ENCODE results near the gene ABLIM1.

ABLIM1 gene

DNA sequence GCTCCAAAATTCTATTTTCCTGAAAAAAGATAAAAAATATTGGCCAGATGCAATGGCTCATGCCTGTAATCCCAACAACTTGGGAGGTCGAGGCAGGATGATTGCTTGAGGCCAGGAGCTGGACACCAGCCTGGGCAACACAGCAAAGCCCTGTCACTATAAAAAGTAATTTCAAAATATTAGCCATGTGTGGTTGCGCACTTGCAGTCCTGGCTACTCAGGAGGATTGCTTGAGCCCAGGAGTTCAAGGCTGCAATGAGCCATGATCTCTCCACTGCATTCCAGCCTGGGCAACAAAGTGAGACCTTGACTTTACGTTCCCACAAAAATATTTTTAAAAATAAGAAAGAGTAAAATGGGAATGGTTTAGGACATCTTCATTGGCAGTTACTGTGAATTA lies 149.7 kb downstream of the ABLIM1 start:
- TF ChIP-seq, protein P1, sequence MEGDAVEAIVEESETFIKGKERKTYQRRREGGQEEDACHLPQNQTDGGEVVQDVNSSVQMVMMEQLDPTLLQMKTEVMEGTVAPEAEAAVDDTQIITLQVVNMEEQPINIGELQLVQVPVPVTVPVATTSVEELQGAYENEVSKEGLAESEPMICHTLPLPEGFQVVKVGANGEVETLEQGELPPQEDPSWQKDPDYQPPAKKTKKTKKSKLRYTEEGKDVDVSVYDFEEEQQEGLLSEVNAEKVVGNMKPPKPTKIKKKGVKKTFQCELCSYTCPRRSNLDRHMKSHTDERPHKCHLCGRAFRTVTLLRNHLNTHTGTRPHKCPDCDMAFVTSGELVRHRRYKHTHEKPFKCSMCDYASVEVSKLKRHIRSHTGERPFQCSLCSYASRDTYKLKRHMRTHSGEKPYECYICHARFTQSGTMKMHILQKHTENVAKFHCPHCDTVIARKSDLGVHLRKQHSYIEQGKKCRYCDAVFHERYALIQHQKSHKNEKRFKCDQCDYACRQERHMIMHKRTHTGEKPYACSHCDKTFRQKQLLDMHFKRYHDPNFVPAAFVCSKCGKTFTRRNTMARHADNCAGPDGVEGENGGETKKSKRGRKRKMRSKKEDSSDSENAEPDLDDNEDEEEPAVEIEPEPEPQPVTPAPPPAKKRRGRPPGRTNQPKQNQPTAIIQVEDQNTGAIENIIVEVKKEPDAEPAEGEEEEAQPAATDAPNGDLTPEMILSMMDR (IDR thresholded peaks at IDR 0.05) = no peak

DNA sequence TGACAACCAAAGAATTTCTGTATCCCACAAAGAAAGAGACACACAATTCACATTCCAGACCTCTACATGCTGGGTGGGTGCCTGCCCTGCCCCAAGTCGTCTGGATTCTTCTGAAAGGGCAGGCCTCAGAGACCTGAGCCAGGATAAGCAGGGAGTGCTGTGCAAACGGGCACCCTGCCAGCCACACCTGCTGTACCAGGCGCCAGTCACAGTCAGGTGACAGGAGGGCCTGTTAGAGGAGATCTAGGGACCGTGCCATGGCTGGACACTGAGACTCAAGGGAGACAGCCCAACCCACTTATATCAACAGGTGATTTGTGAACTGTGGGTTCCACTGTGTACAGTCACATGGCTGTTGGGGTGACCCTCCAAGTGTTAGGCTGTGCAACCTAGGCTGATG lies 150.6 kb downstream of the ABLIM1 start:
- TF ChIP-seq, protein P1 (IDR thresholded peaks at IDR 0.05) = no peak

DNA sequence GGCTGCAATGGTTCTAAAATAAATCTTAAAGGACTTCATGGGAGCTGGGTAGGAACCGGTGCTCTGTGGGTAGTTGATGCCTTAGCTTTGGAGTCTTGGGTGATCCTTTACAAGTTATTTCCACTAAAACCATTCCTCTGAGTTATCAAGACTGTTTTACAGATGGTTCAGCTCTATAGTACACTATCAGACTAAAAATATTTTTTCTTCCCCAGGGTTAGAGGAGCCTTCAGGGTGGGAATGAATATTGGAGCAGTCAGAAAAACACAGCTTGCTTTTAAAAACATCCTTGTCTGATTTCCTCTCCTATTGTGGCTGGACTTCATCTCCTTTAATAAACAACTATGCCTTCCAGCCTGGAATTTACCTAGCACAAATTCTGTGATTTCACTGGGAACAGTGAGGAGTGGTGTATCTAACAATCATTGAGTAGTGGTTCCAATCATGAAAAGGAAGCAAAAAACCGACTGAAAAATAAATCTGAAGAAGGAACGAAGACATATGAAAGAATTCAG lies 151.1 kb downstream of the ABLIM1 start:
- TF ChIP-seq, protein P1 (IDR thresholded peaks at IDR 0.05) = no peak

DNA sequence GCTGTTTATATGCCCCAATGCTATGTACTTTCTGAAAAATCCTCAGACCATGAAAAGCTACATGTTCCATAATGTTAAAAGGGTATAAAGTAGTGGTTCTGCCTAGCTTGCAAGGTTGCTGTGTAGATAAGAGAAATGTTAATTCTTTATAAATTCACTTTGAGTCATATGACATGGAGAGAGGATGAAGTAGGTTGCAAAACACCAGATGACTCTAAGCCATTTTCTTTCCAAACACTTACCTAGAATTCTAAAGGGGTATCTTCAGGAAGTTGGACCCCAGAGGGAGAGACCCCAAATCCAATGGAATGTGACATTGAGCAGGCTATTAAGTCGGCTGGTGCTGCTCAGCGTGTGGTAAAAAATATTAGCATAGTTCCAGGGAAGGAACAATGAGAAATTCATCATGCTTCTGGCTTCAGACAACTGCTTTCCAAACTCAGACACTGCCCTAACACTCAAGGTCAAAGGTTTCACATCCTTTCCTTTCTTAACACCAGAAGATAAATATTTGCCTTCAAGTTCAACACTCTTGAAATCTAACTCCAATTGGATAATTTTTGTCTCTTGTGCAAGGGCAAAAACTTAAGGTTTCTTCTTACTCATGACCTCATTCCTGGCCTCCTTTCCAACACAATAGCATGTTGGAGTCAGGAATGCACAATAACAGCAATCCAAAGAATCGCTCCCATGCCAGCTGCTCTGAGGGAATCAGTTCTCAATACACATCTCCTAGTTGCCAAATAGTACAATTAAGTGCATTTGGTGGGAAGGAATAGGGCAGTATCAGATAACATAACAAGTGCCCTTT lies 153.1 kb downstream of the ABLIM1 start:
- TF ChIP-seq, protein P1 (IDR thresholded peaks at IDR 0.05) = no peak

DNA sequence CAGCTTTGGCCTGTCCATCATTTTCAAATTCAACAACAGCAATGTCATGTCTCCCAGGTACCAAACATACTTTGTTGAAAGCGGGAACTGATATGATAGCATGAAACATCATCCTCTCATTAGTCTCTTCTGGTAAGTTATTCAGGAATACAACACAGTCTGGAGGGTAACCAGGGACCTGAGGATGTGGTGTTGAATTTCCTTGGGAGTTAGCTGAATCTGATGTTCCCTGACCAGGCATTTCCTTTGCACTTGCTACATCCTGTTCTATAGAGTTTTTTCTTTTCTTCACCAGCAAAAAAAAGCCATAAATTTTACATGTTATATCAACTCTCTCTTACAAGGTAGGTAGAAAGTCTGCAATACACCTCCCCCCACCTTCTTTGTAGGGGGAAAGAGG lies 156.0 kb downstream of the ABLIM1 start:
- TF ChIP-seq, protein P1 (IDR thresholded peaks at IDR 0.05) = no peak

DNA sequence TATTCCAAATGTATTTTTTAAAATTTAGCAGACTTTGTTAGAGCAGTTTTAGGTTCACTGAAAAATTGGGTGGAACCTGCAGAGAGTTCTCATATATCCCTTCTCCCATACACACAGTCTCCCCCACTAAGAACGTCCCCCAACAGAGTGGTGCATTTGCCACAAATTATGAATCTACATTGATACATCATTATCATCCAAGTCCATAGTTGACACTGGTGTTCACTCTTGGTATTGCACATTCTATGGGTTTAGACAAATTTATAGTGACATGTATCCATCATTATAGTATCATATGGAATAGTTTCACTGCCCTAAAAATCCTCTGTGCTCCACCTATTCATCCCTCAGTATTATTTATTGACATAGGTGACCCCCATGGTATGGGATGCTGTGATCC lies 156.4 kb downstream of the ABLIM1 start:
- TF ChIP-seq, protein P1 (IDR thresholded peaks at IDR 0.05) = no peak

DNA sequence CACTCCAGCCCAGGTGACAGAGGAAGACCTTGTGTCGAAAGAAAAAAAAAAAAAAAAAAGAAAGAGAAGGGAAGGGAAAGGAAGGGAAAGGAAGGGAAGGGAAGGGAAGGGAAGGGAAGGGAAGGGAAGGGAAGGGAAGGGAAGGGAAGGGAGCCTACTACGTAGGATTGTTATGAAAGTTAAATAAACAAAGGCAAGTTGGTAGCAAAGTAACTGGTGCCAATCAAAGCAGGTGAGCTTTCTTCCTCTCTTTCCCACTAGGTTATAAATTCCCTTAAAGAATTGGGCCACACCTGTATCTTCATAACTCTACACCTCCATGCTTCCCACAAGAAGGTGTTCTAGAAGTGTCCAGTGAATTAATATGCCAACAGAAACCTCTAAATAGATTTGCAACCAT lies 157.4 kb downstream of the ABLIM1 start:
- TF ChIP-seq, protein P1 (IDR thresholded peaks at IDR 0.05) = no peak

Data from LNCAP (cell line).